DND-41 (cell line): Measurements from ENCODE around the gene MEF2C.

Source experiments
- ATAC-seq: fragments of 200-7000 bp; cut with Tn5 transposase; 3 replicates; pipeline ENCODE4 v1.9.1; 2021; ENCODE audit warnings: low read depth; ENCODE audit not compliant: insufficient read depth
- DNase-seq: peaks from one replicate; pipeline ENCODE4 v3.0.0-alpha.2; 2020
- H2AFZ ChIP-seq: 2 replicates; pipeline ENCODE4 v1.6.0; 2012; ENCODE audit warnings: low read depth, low read length
- H3K27ac ChIP-seq: 2 replicates; pipeline ENCODE4 v1.5.1; 2012; ENCODE audit warnings: low read length, inconsistent platforms
- H3K27me3 ChIP-seq: fragments of 200-600 bp; sonication (generic); 2 replicates; pipeline ENCODE4 v1.6.0; 2012; ENCODE audit warnings: low read length, mild to moderate bottlenecking, inconsistent platforms; ENCODE audit not compliant: insufficient read depth, poor library complexity
- H3K36me3 ChIP-seq: 2 replicates; pipeline ENCODE4 v1.5.1; 2012; ENCODE audit warnings: low read length, inconsistent platforms; ENCODE audit not compliant: insufficient read depth
- H3K4me1 ChIP-seq: 2 replicates; pipeline ENCODE4 v1.5.1; 2012; ENCODE audit warnings: mild to moderate bottlenecking, low read length; ENCODE audit not compliant: insufficient read depth
- H3K4me2 ChIP-seq: 2 replicates; pipeline ENCODE4 v1.6.0; 2012; ENCODE audit warnings: mild to moderate bottlenecking, moderate library complexity, low read length, inconsistent platforms; ENCODE audit not compliant: insufficient read depth
- H3K4me3 ChIP-seq, 2 experiments: fragments of 200-600 bp in 1 of 2; shearing (Covaris generic) in 1 of 2; 2 replicates each; pipeline ENCODE4 v1.5.1; 2012 to 2016; ENCODE audit warnings: inconsistent platforms in 2 of 2, low read length in 2 of 2, mild to moderate bottlenecking in 2 of 2, low read depth in 1 of 2, moderate library complexity in 1 of 2
- H3K79me2 ChIP-seq: 2 replicates; pipeline ENCODE4 v1.6.0; 2012; ENCODE audit warnings: low read length, inconsistent platforms; ENCODE audit not compliant: insufficient read depth
- H3K9ac ChIP-seq: 2 replicates; pipeline ENCODE4 v1.6.0; 2012; ENCODE audit warnings: low read depth, mild to moderate bottlenecking, inconsistent platforms, low read length, moderate library complexity
- H3K9me3 ChIP-seq: 2 replicates; pipeline ENCODE4 v1.5.1; 2012; ENCODE audit warnings: low read length, moderate library complexity, mild to moderate bottlenecking, inconsistent platforms; ENCODE audit not compliant: insufficient read depth, severe bottlenecking
- H4K20me1 ChIP-seq: 2 replicates; pipeline ENCODE4 v1.6.0; 2012; ENCODE audit warnings: low read length; ENCODE audit not compliant: insufficient read depth
- EZH2 ChIP-seq: IDR thresholded peaks from 3 replicates; pipeline ENCODE4 v1.6.1; 2012; ENCODE audit warnings: borderline replicate concordance, low read depth, mild to moderate bottlenecking, moderate library complexity, low read length, inconsistent platforms; ENCODE audit not compliant: severe bottlenecking
- TF ChIP-seq, protein P1 (sequence below): IDR thresholded peaks from 2 replicates; pipeline ENCODE4 v1.5.1; 2012; ENCODE audit warnings: borderline replicate concordance, low read length, moderate library complexity, mild to moderate bottlenecking; ENCODE audit not compliant: poor library complexity, severe bottlenecking; ENCODE audit errors: extremely low read depth

The MEF2C gene

DNA sequence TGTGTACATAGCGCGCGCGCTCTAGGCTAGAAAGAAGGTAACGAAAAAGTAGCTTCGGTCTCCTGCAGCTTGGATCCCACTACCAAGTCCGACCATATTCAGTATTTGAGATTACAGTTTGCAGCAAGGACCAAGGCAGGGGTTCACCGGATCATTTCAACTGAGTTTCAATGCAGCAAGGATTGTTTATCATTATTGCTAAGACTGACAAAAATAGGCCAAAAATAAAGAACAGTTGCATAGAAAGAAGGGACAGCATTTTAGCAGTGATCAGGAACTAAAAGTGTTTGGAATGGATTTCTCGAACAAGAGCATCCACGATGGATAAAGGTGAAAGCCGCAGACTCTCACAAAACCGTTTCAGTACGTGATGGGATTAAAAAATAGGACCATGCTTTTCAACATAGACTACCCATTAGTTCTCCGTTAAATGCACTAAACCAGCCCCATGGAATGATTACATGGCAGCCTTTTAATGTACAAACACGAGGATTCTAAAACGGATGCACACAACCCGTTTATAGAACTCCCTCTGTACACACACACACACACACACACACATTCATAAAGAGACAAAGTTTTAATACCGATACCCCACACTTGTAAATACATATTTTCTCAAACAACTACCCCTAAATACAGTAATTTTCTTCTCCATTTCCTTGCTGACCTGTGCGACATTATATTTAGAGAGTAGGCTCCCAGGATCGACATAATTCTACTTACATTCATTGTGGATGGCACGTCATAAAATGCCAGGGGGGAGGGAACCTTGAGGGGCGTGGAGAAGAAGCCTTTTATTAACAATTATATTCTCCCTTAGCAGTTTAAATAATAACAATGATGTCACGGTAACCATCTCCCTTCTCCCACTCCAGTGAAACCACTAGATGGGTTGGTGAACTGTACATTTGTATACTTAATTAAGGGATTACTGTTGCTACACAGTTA lies 197.1 kb downstream of the MEF2C start:
- peaks cover 10% of the 10 kb centered on the region for H3K27me3 ChIP-seq

DNA sequence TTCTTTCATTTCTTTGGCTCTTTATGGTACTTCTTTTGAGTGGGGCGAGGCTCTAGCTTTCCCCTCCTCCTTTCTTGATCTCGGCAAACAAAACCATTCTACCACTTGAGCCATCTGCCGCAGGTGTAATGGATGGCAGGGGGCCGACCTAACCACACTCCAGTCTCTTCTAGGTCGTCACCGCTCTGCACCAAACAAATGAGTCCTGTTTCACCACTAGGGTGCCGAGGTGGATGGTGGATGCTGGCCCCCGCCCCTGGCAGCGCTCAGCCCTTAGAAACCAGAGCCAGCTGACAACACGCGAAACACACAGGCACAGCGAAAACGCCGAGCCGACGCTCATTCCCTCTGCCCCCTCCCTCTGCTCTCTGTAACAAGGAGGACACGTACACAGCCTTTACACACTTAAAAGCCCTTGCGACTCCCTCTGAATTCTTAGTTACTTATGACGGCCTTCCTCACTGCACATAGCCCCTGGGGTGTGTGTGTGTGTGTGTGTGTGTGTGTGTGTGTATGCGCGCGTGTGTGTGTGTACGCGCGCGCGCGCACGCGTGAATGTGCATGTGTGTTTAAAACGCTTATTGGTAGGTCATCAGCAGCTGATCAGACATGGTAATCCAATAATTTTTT lies 199.4 kb downstream of the MEF2C start:
- DNase-seq: no peak
- no peaks in the 10 kb centered on the region for H3K79me2 ChIP-seq
- no peaks in the 10 kb centered on the region for H3K9me3 ChIP-seq
- peak; percentile 32; the same call in 1 of the 3 replicates for ATAC-seq
- no peaks in the 10 kb centered on the region for H3K4me1 ChIP-seq
- no peak overlapping the region for H3K4me2 ChIP-seq
- TF ChIP-seq EZH2: no peak
- TF ChIP-seq, protein P1, sequence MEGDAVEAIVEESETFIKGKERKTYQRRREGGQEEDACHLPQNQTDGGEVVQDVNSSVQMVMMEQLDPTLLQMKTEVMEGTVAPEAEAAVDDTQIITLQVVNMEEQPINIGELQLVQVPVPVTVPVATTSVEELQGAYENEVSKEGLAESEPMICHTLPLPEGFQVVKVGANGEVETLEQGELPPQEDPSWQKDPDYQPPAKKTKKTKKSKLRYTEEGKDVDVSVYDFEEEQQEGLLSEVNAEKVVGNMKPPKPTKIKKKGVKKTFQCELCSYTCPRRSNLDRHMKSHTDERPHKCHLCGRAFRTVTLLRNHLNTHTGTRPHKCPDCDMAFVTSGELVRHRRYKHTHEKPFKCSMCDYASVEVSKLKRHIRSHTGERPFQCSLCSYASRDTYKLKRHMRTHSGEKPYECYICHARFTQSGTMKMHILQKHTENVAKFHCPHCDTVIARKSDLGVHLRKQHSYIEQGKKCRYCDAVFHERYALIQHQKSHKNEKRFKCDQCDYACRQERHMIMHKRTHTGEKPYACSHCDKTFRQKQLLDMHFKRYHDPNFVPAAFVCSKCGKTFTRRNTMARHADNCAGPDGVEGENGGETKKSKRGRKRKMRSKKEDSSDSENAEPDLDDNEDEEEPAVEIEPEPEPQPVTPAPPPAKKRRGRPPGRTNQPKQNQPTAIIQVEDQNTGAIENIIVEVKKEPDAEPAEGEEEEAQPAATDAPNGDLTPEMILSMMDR: no peak
- H3K27ac ChIP-seq: no peak overlapping the region
- no peak overlapping the region for H3K9ac ChIP-seq
- no peak overlapping the region for H2AFZ ChIP-seq
- no peak overlapping the region for H3K4me3 ChIP-seq
- peaks cover 13% of the 10 kb centered on the region for H3K27me3 ChIP-seq
- H4K20me1 ChIP-seq: no peaks in the 10 kb centered on the region
- no peaks in the 10 kb centered on the region for H3K36me3 ChIP-seq

More for the DNA sequence above, 197.1 kb downstream of the MEF2C start:
- Histone ChIP-seq H3K9me3 (no peaks in the 10 kb centered on the region), H3K4me3 (no peak overlapping the region), H3K4me1 (no peaks in the 10 kb centered on the region), H3K9ac (no peak overlapping the region), H2AFZ (no peak overlapping the region), H4K20me1 (no peaks in the 10 kb centered on the region), H3K36me3 (no peaks in the 10 kb centered on the region), H3K27ac (no peak overlapping the region), H3K79me2 (no peaks in the 10 kb centered on the region), H3K4me2 (no peak overlapping the region)
- DNase-seq: no peak
- no peak for TF ChIP-seq EZH2
- TF ChIP-seq, protein P1: no peak
- no peak for ATAC-seq

DNA sequence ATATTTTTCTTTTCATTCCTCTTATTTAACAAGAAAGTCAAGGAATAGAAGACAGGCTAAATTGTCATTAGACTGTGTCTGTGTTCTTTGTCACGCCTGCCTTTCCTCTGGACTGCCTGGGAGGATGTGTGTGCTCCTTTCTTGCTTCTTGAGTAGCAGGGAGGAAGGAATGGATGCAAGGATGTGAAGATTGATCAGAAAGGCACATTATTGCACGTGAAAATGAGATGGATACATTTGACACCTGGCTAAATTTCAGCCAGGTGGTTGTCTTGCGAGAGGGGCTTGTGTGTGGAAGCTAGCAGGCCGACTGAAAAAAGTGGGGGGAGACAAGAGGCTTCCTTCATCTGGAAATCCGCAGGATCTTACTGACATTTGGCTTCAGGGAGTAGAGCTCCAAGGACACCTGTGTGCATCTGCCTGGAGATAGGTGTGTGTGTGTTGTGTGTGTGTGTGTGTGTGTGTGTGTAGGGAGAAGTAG lies 200.1 kb downstream of the MEF2C start:
- no peaks in the 10 kb centered on the region for H3K36me3 ChIP-seq
- H3K9me3 ChIP-seq: no peaks in the 10 kb centered on the region
- no peak overlapping the region for H3K4me3 ChIP-seq
- no peak overlapping the region for H3K9ac ChIP-seq
- no peak for DNase-seq
- no peak overlapping the region for H3K4me2 ChIP-seq
- H4K20me1 ChIP-seq: no peaks in the 10 kb centered on the region
- no peak for ATAC-seq
- no peak overlapping the region for H2AFZ ChIP-seq
- H3K79me2 ChIP-seq: no peaks in the 10 kb centered on the region
- H3K27me3 ChIP-seq: peaks cover 13% of the 10 kb centered on the region
- H3K27ac ChIP-seq: no peak overlapping the region
- TF ChIP-seq, protein P1: no peak
- no peak for TF ChIP-seq EZH2
- no peaks in the 10 kb centered on the region for H3K4me1 ChIP-seq
